Measurements from ENCODE around the gene GPLD1.

DNA sequence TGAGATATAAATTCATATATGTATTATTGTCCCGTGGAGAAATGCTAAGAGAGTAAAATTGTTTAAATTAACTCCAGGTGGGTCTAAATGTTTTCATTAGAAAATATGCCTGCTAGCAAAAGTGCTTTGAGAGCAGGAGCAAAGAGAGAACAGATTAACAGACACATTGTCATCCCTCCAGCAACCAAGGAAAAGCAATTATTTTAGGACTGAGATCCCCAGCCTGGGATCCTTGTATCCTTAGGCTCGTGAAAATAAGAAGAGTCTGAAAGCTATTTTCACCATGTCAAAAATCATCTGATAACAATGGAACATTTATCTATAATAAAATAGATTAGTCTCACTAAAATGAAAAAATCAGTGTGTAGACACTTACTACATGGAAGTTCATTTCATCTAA lies 98.2 kb downstream of the GPLD1 start:
- TF ChIP-seq POLR2A (IDR thresholded peaks at IDR 0.05; ENCODE audit: low read length) (no peak), GATA1 (IDR thresholded peaks at IDR 0.05; ENCODE audit: low read depth, low read length) (no peak)
